K562 (cell line): ENCODE data around the gene ITGAL. TPM values are rescaled to one million over a fixed set of nuclear protein-coding genes. Genes with fewer than 3 reads are reported as not detected.
A peak's percentile ranks its signal among the peaks of the same experiment; 100 is the strongest.

ENCODE experiments used
- ATAC-seq: fragments of 200-7000 bp; cut with Tn5 transposase; 3 replicates; pipeline ENCODE4 v1.9.1; 2020; ENCODE audit warnings: moderate library complexity
- BruUV-seq: library from RNA; stranded (reverse); fragments of 400-500 nt; replicated peaks from 2 replicates; lab custom pipeline; 2021; lab: Mats Ljungman, UMichigan
- CTCF ChIA-PET: fragments of 300-600 bp; formaldehyde crosslinking; extraction: SDS; loops from one replicate; lab custom pipeline; 2021; ENCODE audit warnings: low intra/inter-chr PET ratio; lab: Yijun Ruan, JAX
- POLR2A ChIA-PET: fragments of 300-600, 350-650 bp; sonication (Branson Sonifier 250); formaldehyde crosslinking; extraction: SDS; loops from one replicate; lab custom pipeline; 2021; ENCODE audit warnings: antibody characterized with exemption, inconsistent platforms; lab: Yijun Ruan, JAX
- DNase-seq, 4 experiments: peaks; one replicate each; pipeline versions ENCODE4 v3.0.0 to v3.0.0-alpha.2; 2011 to 2018; ENCODE audit warnings: low spot score in 3 of 4, mixed read lengths in 3 of 4; ENCODE audit errors: extremely low read depth in 1 of 4
- FAIRE-seq: peaks from 2 replicates; lab custom pipeline; 2011; peaks lifted over from hg19 to GRCh38; lab: Jason Lieb, UNC
- H2AFZ ChIP-seq: 2 replicates; pipeline ENCODE4 v1.6.0; 2011; ENCODE audit warnings: low read depth, low read length, control low read depth, inconsistent platforms
- H3K27ac ChIP-seq: fragments of 200-600 bp; 3 replicates; pipeline ENCODE4 v1.8.0; 2011; ENCODE audit warnings: low read depth, mild to moderate bottlenecking, control low read depth, inconsistent platforms, low read length, moderate library complexity, mixed read lengths; ENCODE audit errors: extremely low read depth
- H3K27me3 ChIP-seq, 2 experiments: fragments of 300-600 bp in 1 of 2; 2 replicates in 1 of 2; 3 replicates in 1 of 2; pipeline versions ENCODE4 v1.6.0 to v1.8.0; 2011; ENCODE audit warnings: inconsistent platforms in 2 of 2, low read length in 2 of 2, mild to moderate bottlenecking in 1 of 2, mixed read lengths in 1 of 2, moderate library complexity in 1 of 2; ENCODE audit not compliant: control insufficient read depth in 2 of 2, insufficient read depth in 2 of 2
- H3K36me3 ChIP-seq: fragments of 300-600 bp; 3 replicates; pipeline ENCODE4 v1.8.0; 2011; ENCODE audit warnings: mild to moderate bottlenecking, low read length, inconsistent platforms; ENCODE audit not compliant: control insufficient read depth, insufficient read depth
- H3K4me1 ChIP-seq, 2 experiments: fragments of 200-600 bp in 1 of 2; replicated peaks in 1 of 2; 2 replicates in 1 of 2; 3 replicates in 1 of 2; pipeline versions ENCODE4 v1.5.1 to v1.8.0; 2011; ENCODE audit warnings: inconsistent platforms in 2 of 2, low read length in 2 of 2, mild to moderate bottlenecking in 1 of 2, mixed read lengths in 1 of 2, moderate library complexity in 1 of 2; ENCODE audit not compliant: control insufficient read depth in 2 of 2, insufficient read depth in 2 of 2
- H3K4me2 ChIP-seq: 2 replicates; pipeline ENCODE4 v1.6.1; 2011; ENCODE audit warnings: low read length, control low read depth, inconsistent platforms, mixed read lengths; ENCODE audit not compliant: insufficient read depth
- H3K4me3 ChIP-seq: fragments of 200-600 bp; sonication (generic), shearing (Covaris generic); 2 replicates; pipeline ENCODE4 v1.5.1; 2016; ENCODE audit warnings: control low read depth, inconsistent platforms
- H3K79me2 ChIP-seq: fragments of 200-600 bp; 3 replicates; pipeline ENCODE4 v1.8.0; 2011; ENCODE audit warnings: low read length, inconsistent platforms; ENCODE audit not compliant: control insufficient read depth, insufficient read depth
- H3K9ac ChIP-seq, 2 experiments: 2 replicates each; pipeline versions ENCODE4 v1.6.0 to v1.6.1; 2011; ENCODE audit warnings: low read depth in 2 of 2, low read length in 2 of 2, control low read depth in 1 of 2, inconsistent platforms in 1 of 2, mild to moderate bottlenecking in 1 of 2, mixed read lengths in 1 of 2; ENCODE audit not compliant: insufficient read depth in 1 of 2
- H3K9me1 ChIP-seq: one replicate; pipeline ENCODE4 v1.6.0; 2011; ENCODE audit warnings: inconsistent platforms, mild to moderate bottlenecking, low read length, moderate library complexity; ENCODE audit not compliant: control insufficient read depth, insufficient read depth
- H3K9me3 ChIP-seq: replicated peaks from 2 replicates; pipeline ENCODE4 v1.5.1; 2011; ENCODE audit warnings: low read depth, low read length, inconsistent platforms; ENCODE audit not compliant: control insufficient read depth, insufficient read depth
- H4K20me1 ChIP-seq: replicated peaks from 2 replicates; pipeline ENCODE4 v1.6.1; 2011; ENCODE audit warnings: low read length, inconsistent platforms, mixed read lengths; ENCODE audit not compliant: control insufficient read depth, insufficient read depth
- FIP1L1 ChIP-seq: fragments of 200-400 bp; formaldehyde crosslinking; IDR thresholded peaks from 2 replicates; pipeline ENCODE4 v1.6.1; 2018; ENCODE audit warnings: mild to moderate bottlenecking, low read depth, low read length; ENCODE audit not compliant: poor library complexity, severe bottlenecking
- TEAD1 ChIP-seq, 2 experiments: fragments of 450-650 bp in 1 of 2; sonication (generic) in 1 of 2; formaldehyde crosslinking; IDR thresholded peaks; 2 replicates each; pipeline versions ENCODE4 v1.4.0 to v1.8.0; 2020 to 2022; ENCODE audit warnings: mild to moderate bottlenecking in 2 of 2, missing genetic modification reagents in 1 of 2
- ZNF121 ChIP-seq: sonication (generic); formaldehyde crosslinking; conservative IDR thresholded peaks from 2 replicates; pipeline ENCODE4 v1.8.0; 2022; ENCODE audit warnings: missing genetic modification reagents
- ZNF175 ChIP-seq: fragments of 200-800 bp; sonication (Bioruptor generic); IDR thresholded peaks from 2 replicates; pipeline ENCODE4 v1.6.1; 2016; ENCODE audit warnings: low read depth, mild to moderate bottlenecking, missing genetic modification characterization, missing compliant biosample characterization
- ZNF217 ChIP-seq: sonication (generic); formaldehyde crosslinking; IDR thresholded peaks from 2 replicates; pipeline ENCODE4 v1.8.0; 2022; ENCODE audit warnings: mild to moderate bottlenecking, missing genetic modification reagents
- ZNF280A ChIP-seq: fragments of 450-650 bp; IDR thresholded peaks from 2 replicates; pipeline ENCODE4 v1.6.1; 2018; ENCODE audit warnings: mild to moderate bottlenecking, low read depth; ENCODE audit not compliant: partially characterized antibody
- WGBS: fragments of 100-300 bp; shearing (Covaris generic); methylation state at CpG from one replicate; pipeline ENCODE4 v1.1.6; 2016; ENCODE audit warnings: low coverage, mixed read lengths; ENCODE audit not compliant: insufficient coverage; ENCODE audit errors: missing lambda C conversion rate; 5-methylcytosine and 5-hydroxymethylcytosine counted together
- in situ Hi-C: fragments of 300-500 bp; cut with MboI; formaldehyde crosslinking; loops from 4 replicates; pipeline ENCODE4 v1.15.0; 2018; ENCODE audit warnings: inconsistent platforms, mixed read lengths
- intact Hi-C: fragments of 100-400 bp; cut with micrococcal nuclease; formaldehyde crosslinking; loops from 2 replicates; pipeline ENCODE4 v1.14.2; 2022
- polyA plus RNA-seq, 8 experiments: library from polyadenylated mRNA; depleted of rRNA in 4 of 8; stranded (reverse) in 5 of 8; unstranded in 3 of 8; fragments of >200 nt; fragmentation: Nextera tagmentation in 2 of 8; fragmentation: Illumina TruSeq in 1 of 8; extraction: Ambion mirVana in 2 of 8; extraction: Trizol in 1 of 8; gene quantifications; 2 replicates each; pipeline versions ENCODE4 v1.2.1 to v1.2.3, GENCODE V29; 2011 to 2014; ENCODE audit warnings: inconsistent platforms in 1 of 8, missing spikeins in 1 of 8
- total RNA-seq, 7 experiments: library from RNA; depleted of rRNA in 6 of 7; stranded (reverse); fragments of >200 nt in 6 of 7; fragmentation: Illumina TruSeq in 2 of 7; extraction: Trizol in 2 of 7; gene quantifications; 2 replicates each; pipeline versions ENCODE4 v1.2.1 to v1.2.3, GENCODE V29; 2011 to 2021; ENCODE audit warnings: low replicate concordance in 1 of 7

Gene ITGAL
- total and polyA plus RNA-seq, 9 of the 15 experiments (the other 6 are each of a cell fraction or from before 2014, with no cell fraction given) = 0.01 to 0.53 TPM; not detected in 7

- CTCF ChIA-PET = no interaction called here
- FAIRE-seq (no peak), DNase-seq (no peak), ATAC-seq (no peak)
- Histone ChIP-seq H3K27ac (no peak overlapping the region), H4K20me1 (no peaks in the 10 kb centered on the region), H3K4me1 (peaks cover 27 to 72% of the 10 kb centered on the region in 2 experiments; a peak in 4 of 5 replicates), H3K79me2 (peaks cover 29% of the 10 kb centered on the region), H2AFZ (no peak overlapping the region), H3K9me1 (no peaks in the 10 kb centered on the region), H3K9me3 (no peaks in the 10 kb centered on the region), H3K4me3 (no peak overlapping the region), H3K4me2 (no peak overlapping the region), H3K36me3 (peaks cover 5% of the 10 kb centered on the region; the same call in 2 of the 3 replicates), H3K9ac (peak overlapping the region in 1 of 2 experiments; percentile 72; a peak in 1 of 4 replicates), H3K27me3 (no peaks in the 10 kb centered on the region)
- in situ Hi-C loops (no loop called here), intact Hi-C loops (loop anchor here (10.0 kb wide), 1 partner anchor 164 kb away; the partner anchor contains the start of gene SRCAP)
- TF ChIP-seq ZNF121 (CRISPR knock-in tag) (no peak), TEAD1 (CRISPR knock-in tag; IDR thresholded peaks at IDR 0.05) (no peak), ZNF175 (CRISPR knock-in tag) (no peak), FIP1L1 (no peak), ZNF280A (no peak), ZNF217 (CRISPR knock-in tag) (no peak)
- WGBS = 56% methylated on average over 13 of the region's 13 CpGs
- BruUV-seq = no TSS peak
- POLR2A ChIA-PET = interaction anchor here (0.5 to 1.1 kb wide), 4 partner anchors 22 to 148 kb away, joined by 3 to 4 read pairs (median 4); partner anchors contain the start of gene SEPTIN1
Observed at GRCh38 chr16:30530163-30531037, 57.9 kb downstream of the ITGAL start.
